Inferior parietal cortex (tissue), 1 donor: Measurements from ENCODE around the gene MEN1.
A peak's percentile ranks its signal among the peaks of the same experiment; 100 is the strongest.

ENCODE experiments used
- DNase-seq: peaks from one replicate; pipeline ENCODE4 v3.0.0-alpha.2; 2016; ENCODE audit errors: extremely low spot score

MEN1 gene

GRCh38 chr11:64784813-64785581 lies 25.4 kb downstream of the MEN1 start:
- no peak for DNase-seq

DNA sequence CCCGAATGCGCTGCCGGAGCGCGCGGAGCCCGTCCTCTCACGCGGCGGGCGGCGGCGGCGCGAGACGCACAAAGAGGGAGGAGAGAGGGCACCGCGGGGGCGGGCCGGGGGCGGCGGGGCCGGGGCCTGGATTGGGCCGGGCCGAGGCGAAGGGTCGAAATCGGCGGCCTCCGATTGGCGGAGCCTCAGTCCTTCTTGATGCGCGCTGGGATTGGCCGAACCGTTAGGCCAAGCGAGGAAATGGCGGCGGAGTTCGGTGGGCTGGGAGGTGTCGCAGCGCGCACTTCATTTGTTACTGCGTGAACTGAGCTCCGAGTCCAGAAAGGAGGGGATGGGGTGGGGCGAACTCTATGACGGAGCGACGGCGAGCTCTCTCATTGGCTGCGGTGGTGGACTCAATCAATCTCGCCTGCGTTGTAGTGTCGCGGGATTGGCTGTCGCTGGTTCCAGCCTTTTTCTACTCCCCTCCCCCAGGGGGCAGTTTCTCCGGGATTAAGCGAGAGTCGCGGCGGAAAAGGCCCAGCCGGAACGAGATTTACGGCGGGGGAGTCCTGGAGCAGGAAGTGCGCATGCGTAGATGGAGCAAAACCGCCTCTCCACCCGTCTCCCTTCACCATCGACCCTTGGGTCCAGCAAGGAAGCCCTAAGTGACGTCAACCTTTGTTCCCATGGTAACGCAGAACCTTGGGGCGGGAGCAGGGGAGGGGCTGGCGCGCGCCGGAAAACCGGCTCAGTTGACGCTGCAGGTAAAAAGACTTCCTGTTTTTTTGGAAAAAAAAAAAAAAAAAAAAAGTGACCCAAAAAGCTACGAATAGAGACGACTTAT lies 31.7 kb downstream of the MEN1 start, which contains the start of gene SF1:
Gene SF1, minus strand, starts transcription at position 70 of the 826 bp plus-strand sequence. CDS start 150 bp downstream, outside the sequence.
- DNase-seq, result peak; percentile 100

- DNase-seq, result no peak
Measured at GRCh38 chr11:64778223-64778472, 32.2 kb downstream of the MEN1 start.

DNA sequence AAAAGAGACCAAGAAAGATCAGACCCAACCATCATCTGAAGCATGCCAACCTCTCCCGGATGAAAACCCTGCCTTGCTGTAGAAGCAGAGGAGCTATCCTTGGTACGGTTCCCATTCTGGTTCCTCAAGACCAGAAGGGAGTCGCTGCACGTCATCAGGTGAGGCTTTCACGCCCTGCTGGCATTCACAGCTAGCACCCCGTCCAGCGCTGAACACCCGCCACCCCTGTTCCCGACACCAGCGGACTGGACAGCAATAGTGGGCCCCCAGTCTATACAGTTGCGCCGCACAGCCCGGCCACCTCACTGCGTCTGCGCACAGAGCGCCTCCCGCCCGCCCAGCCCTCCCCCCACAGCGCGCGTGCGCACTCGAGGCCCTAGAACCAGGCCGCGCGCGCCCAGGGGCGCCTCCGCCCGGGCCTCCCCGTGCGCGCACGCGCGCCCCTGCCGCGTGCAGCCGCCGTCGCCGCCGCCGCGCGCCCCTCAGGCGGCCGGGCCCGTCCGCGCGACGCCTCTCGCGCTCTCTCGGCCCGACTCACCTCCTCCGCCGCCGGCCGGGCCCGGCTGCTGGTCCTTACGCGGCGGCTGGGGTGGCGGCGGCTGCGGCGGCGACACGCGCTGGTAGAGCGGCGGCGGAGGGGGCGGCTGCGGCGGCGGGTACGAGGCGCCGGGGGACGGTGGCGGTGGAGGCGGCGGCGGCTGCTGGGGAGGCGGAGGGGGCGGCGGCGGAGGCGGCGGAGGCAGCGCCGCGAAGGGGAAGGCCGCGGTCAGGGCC lies 32.7 kb downstream of the MEN1 start:
- peak; percentile 84 for DNase-seq

DNA sequence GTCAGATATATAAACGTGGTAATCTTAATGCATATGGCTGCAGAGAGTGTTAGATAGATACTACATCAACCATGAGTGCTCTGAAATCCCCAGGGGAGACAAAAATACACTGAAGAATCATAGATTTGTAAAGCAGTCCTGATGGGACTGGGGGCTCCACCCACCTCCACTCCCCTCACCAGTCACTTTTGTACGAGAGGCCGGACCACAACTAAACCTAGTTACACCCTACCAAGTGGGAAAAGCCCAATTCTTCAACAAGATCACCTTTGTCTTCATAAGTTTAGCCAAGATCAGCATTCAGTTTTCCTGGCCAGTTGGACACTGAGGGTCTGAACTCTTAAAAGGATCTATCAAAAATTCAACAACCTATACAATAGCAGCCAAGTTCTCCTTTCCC lies 33.5 kb downstream of the MEN1 start:
- no peak for DNase-seq

DNA sequence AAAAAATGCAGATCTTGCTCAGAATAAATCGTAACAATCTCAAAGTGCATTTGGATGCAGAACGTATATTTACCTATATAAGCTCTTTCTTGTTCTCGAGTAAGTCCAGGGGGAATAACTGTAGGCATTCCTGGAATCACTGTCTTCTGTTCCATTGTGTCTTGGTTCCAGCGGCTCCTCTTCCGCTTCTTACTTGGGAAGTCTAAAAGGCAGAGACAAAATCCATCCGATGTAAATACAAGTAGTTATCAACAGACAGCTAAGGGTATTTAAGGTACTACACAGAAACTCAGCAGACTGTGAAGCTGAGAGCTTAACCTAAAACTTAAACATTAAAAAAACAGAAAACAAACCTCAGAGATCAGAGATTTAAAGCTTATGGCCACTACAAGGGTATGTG lies 33.9 kb downstream of the MEN1 start:
- no peak for DNase-seq

DNA sequence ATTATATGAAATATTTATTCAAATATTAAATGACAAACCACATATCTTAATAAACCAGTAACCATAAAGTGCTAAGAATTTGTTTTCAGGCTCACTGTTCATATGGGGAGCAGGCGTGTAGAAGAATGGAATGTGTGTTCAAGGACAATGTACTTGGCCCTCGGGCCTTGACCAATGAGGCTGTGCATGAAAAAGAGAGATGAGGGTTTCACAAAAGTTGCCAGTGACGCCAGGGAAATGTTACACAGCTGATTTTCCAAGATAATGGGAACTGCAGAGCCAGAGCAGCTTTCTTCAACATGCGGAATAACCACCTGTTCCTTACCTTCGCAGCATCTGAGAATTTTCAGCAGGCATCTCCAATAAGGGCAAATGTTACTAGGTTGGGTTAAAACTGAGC lies 36.2 kb downstream of the MEN1 start:
- DNase-seq, result no peak

- DNase-seq, result no peak
Measured at GRCh38 chr11:64772303-64773018, 37.9 kb downstream of the MEN1 start.

- DNase-seq, result no peak
Measured at GRCh38 chr11:64771861-64772260, 38.5 kb downstream of the MEN1 start.

- no peak for DNase-seq
Measured at GRCh38 chr11:64770120-64770519, 40.2 kb downstream of the MEN1 start.

DNA sequence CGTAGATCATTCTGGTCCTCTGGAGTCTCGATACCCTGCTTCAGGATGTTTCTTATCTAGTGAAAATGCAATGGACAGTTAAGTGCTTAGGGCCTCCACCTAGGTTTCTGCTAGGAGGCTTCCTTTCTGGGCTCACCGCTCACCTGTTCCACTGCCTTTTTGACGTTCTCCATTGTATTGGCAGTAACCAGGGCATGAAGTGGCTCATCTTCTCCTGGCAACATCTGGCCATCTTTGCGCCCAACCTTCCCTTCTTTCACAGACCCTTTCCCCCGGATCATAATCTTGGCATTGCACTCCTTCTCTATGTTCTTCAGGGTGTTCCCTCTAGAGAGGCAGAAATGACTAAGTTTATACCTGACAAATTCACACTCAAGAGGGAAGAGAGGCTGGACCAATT lies 41.1 kb downstream of the MEN1 start:
- DNase-seq, result no peak

DNA sequence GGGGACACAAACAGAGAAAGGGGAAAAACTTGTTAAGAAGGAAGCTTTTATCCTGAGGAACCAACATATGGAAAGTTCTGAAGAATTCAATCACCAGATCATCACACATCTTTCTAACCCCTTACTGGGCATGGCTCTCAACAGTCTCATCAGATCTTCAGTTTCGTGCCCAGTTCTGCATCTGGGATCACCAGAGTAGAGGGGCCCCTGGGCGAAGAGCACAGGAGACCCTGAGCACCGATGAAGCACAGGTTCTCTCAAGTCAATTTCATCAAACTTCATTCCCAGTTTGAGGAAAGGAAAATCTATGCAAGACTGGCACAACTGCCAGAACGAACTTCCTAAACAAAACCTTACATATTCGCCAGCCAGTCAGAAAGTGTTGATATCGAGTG lies 42.1 kb downstream of the MEN1 start:
- DNase-seq, result no peak

DNA sequence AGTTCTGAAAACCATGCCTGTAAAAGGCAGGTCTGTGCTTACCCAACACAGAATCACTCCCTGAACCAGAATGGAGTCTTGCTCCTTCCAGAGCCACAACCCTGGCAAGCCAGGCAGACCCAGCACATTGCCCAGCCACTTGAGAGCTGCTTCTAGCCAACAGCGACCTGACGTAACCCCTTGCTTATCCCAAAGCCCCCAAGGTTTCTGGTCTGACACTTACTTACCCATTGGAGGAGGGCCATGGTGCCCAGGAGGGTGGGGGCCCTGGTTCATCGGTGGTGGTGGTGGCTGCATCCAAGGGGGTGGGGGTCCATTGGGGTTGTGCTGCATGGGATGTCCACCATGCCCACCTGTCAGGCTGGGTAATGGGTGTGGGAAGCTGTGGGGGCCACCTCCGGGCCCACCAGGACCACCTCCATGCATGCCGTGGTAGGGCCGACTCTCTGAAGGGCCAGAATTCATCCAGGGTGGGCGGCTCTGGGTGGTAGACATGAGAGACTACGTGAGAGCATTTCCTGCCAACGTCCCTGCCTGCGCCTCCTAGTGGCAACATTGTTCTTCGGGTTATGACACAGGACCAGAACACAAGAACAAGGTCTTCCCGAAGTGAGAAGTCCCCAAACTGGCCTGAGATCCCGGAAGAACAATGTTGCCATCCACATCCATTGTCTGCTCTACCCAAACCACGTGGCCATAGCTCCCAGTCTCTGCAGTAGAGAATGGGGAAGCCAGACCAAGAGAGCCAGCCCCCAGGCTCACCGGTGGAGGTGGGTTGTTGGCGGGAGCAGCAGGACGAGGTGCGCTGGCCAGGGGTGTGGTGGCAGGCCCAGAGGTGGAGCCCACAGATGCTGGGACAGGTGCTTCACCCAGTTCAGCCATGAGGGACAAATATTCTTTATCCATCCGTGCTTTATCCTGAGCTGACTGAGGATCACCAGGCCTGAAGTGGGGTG lies 42.7 kb downstream of the MEN1 start:
- no peak for DNase-seq

GRCh38 chr11:64766881-64767280 lies 43.5 kb downstream of the MEN1 start:
- DNase-seq, result no peak

GRCh38 chr11:64765851-64766665 lies 44.3 kb downstream of the MEN1 start:
- DNase-seq, result no peak

- no peak for DNase-seq
Measured at GRCh38 chr11:64765291-64765850, 45.0 kb downstream of the MEN1 start.

DNA sequence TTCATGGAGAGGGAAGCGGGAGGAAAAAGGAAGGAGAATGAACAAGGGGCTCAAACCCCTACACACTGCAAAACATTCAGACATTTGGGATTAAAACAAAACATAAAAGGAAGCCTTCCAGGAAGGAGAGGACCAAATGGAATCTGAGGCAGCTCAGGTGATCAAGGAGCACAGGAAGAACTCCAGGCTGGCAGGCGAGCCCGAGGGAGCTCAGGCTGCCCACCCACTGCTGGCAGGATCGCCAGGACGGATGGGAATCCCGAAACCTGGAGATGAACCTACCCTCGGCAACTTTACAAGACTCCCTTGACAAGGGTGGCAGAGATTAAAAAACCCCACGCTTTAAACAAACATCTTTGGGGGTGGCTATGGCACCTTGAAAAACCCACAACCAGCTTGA lies 45.6 kb downstream of the MEN1 start:
- DNase-seq, result no peak

GRCh38 chr11:64764040-64764611 lies 46.2 kb downstream of the MEN1 start:
- DNase-seq, result no peak

GRCh38 chr11:64763526-64764039 lies 46.8 kb downstream of the MEN1 start:
- DNase-seq, result no peak
